ENCODE measurements around the gene GHRH.

Gene GHRH

DNA sequence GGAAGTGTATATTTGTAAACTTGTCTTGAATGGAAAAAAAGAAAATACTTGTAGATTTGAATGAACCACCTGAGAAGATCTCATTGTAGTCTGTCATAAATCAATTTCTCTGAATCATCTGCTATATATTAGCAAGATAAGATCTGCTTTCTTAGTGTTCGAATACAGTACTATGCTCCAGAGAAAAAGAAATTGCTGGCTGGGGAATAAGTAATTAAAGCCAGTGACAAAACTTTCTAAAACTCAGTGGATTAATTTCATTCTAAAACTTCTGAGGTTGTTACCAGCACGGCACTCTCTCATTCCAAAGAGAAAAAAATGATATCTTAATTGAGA lies 59.8 kb downstream of the GHRH start:
- no peak for DNase-seq
